Glutamatergic neuron (in vitro differentiated cells): ENCODE data around the gene UCN2. TPM values are rescaled to one million over a fixed set of nuclear protein-coding genes. Genes with fewer than 3 reads are reported as not detected.

Source experiments
- DNase-seq: peaks from one replicate; pipeline ENCODE4 v3.0.0; 2022
- H3K27ac Mint-ChIP-seq: one replicate; pipeline ENCODE4 v1.8.0; 2020; ENCODE audit warnings: mild to moderate bottlenecking, mixed read lengths, inconsistent platforms; ENCODE audit not compliant: unreplicated experiment
- H3K27me3 Mint-ChIP-seq: one replicate; pipeline ENCODE4 v1.8.0; 2020; ENCODE audit warnings: mild to moderate bottlenecking, moderate library complexity, mixed read lengths, inconsistent platforms; ENCODE audit not compliant: unreplicated experiment
- H3K36me3 Mint-ChIP-seq: one replicate; pipeline ENCODE4 v1.8.0; 2020; ENCODE audit warnings: mild to moderate bottlenecking, mixed read lengths, inconsistent platforms; ENCODE audit not compliant: unreplicated experiment
- H3K4me1 Mint-ChIP-seq: one replicate; pipeline ENCODE4 v1.8.0; 2020; ENCODE audit warnings: mild to moderate bottlenecking, low read depth, mixed read lengths, inconsistent platforms; ENCODE audit not compliant: unreplicated experiment
- H3K4me3 Mint-ChIP-seq: one replicate; pipeline ENCODE4 v1.8.0; 2020; ENCODE audit warnings: mild to moderate bottlenecking, mixed read lengths, inconsistent platforms; ENCODE audit not compliant: unreplicated experiment
- H3K9me3 Mint-ChIP-seq: one replicate; pipeline ENCODE4 v1.8.0; 2020; ENCODE audit warnings: mild to moderate bottlenecking, moderate library complexity, mixed read lengths, inconsistent platforms; ENCODE audit not compliant: unreplicated experiment
- total RNA-seq: library from RNA; stranded (reverse); fragmentation: NEBNext Ultra II Directional; extraction: Animal tissue kit (Norgen Biotek cat#: 25700); gene quantifications from one replicate; pipeline ENCODE4 v1.2.1, GENCODE V29; 2021; ENCODE audit not compliant: unreplicated experiment
- TF ChIP-seq, protein P1 (sequence below): fragments of 200-600 bp; sonication (generic); IDR thresholded peaks from one replicate; pipeline ENCODE4 v1.5.0; 2021; ENCODE audit not compliant: partially characterized antibody, unreplicated experiment

Gene UCN2
- total RNA-seq, 1 donor from 2014 or later: 4.3 TPM

DNA sequence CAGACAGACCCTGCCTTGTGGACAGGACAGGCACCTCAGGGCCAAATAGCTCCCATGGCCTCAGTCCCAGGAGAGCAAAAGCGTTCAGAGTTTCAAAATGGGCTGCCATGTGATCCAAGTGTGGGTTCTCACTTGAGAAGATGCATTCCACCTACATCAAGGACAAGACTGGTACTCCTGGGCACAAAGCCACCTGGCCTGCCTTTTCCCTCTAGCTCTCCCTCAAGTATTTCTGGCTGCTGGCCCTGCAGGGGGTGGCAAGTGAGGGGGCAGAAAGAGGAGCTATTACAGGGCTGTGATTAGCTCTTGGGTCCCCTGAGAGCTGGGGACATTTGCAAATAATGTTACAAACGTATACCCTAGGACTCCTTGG, 38.0 kb upstream of the UCN2 start:
- TF ChIP-seq, protein P1, sequence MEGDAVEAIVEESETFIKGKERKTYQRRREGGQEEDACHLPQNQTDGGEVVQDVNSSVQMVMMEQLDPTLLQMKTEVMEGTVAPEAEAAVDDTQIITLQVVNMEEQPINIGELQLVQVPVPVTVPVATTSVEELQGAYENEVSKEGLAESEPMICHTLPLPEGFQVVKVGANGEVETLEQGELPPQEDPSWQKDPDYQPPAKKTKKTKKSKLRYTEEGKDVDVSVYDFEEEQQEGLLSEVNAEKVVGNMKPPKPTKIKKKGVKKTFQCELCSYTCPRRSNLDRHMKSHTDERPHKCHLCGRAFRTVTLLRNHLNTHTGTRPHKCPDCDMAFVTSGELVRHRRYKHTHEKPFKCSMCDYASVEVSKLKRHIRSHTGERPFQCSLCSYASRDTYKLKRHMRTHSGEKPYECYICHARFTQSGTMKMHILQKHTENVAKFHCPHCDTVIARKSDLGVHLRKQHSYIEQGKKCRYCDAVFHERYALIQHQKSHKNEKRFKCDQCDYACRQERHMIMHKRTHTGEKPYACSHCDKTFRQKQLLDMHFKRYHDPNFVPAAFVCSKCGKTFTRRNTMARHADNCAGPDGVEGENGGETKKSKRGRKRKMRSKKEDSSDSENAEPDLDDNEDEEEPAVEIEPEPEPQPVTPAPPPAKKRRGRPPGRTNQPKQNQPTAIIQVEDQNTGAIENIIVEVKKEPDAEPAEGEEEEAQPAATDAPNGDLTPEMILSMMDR: no peak
- H3K36me3 Mint-ChIP-seq: peaks cover 5% of the 10 kb centered on the region
- peaks cover 11% of the 10 kb centered on the region for H3K9me3 Mint-ChIP-seq
- no peak for DNase-seq
- peaks cover 10% of the 10 kb centered on the region for H3K27me3 Mint-ChIP-seq
- H3K4me1 Mint-ChIP-seq: peaks cover 5% of the 10 kb centered on the region
- no peak overlapping the region for H3K4me3 Mint-ChIP-seq
- no peak overlapping the region for H3K27ac Mint-ChIP-seq

DNA sequence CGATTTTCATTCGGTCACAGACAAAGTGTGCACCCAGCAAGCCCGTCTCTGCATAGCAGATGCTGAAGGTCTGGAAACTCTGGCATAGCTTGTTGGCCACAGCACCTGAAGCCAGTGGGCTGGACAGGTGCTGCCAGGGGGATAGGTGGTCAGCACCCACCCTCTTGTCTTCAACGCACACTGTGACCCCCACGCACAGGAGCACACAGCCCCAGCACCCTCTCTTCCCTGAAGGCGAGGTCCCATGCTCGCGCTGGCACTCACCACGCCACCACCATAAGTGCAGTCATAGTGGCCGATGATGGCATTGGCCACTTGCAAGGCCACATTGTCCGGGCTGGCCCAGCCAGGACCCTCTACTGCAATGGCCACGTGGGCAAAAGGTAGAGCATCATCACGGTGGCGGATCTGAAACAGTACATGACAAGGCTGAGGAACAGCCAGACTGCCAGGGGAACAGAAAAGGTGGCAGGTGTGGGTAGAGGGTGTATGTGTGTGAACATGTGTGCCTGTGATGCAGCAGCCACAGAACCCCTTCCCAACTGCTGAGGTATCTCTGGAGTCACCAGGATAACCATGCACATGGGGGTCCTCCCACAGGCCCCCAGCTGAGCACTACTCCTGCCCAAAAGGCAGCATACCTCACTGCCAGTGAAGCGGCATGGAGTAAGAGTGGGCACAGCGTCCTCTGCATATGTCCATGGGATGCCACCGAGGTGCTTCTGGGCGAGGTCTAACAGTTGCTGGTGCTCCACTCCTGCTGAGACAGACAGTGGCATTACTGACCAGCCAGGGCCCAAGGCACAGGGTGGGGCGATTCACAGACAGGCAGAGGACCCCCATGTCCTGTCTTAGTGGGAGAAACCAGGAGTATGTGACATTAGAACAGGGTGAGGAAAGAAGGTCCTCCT, 37.4 kb upstream of the UCN2 start:
- H3K9me3 Mint-ChIP-seq: peaks cover 11% of the 10 kb centered on the region
- H3K4me1 Mint-ChIP-seq: peaks cover 9% of the 10 kb centered on the region
- DNase-seq: no peak
- peaks cover 5% of the 10 kb centered on the region for H3K36me3 Mint-ChIP-seq
- H3K27me3 Mint-ChIP-seq: peaks cover 14% of the 10 kb centered on the region
- TF ChIP-seq, protein P1: no peak
- no peak overlapping the region for H3K27ac Mint-ChIP-seq
- H3K4me3 Mint-ChIP-seq: no peak overlapping the region

DNA sequence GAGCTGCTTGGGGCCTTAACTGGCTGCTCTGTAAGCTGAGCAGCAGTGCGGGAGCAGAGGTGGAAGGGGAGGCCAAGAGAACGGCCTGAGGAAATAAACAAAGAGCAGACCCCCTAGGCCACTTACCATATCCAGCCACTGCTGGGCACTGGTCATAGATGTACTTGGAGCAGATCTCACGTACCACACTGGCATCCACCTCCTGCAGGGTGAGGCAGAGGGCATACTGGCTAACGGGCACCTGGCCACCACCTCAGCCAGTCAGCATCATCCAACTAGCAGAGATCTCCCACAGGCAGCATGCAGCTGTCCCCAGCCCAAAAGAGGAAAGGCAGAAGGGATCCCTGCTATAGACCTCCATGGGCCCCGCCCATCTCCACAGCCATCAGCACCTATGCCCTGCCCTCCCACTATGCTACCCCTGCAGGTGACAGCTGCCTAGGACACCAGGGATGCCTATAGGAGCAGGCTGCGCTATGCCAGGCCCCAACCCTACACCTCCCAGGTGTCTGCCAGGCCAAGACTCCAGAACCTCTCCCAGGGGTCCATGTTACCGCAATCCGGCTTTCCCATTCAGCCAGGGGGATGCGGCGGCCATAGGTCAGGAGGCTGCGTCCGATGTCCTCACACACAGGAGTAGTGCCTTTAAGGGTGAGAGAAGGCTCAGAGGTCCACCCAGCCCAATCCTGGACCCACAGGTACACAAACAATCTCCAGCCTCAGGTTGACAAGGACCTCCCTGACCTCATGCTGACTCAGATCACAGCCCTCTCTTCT, 36.1 kb upstream of the UCN2 start:
- DNase-seq: no peak
- Mint-ChIP-seq H3K9me3 (peaks cover 11% of the 10 kb centered on the region), H3K4me3 (no peak overlapping the region), H3K36me3 (peaks cover 5% of the 10 kb centered on the region), H3K27ac (no peak overlapping the region), H3K27me3 (peaks cover 13% of the 10 kb centered on the region), H3K4me1 (peaks cover 12% of the 10 kb centered on the region)
- TF ChIP-seq, protein P1: no peak

DNA sequence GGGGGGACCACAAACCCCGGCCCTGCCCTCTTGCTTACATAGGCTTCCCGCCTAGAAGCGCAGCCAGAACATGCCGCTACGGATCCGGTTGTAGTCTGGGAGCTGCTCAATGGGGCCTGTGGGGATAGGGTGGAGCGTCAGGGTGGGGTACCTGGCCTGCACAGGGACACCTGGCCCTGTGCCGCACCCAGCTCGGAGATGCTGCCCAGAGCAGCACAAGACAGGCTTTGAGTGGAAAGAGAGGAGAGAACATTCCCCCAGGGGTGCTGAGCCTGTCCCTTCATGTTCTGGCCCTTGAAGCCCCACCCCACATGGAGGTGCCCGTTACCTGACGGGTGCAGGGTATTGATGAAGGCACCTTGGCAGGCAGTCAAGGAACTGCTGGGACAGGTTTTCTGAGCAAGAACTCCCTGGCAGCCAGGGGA, 35.5 kb upstream of the UCN2 start:
- Mint-ChIP-seq H3K27ac (no peak overlapping the region), H3K4me3 (no peak overlapping the region), H3K9me3 (peaks cover 11% of the 10 kb centered on the region), H3K27me3 (peaks cover 11% of the 10 kb centered on the region), H3K4me1 (peaks cover 12% of the 10 kb centered on the region), H3K36me3 (peaks cover 5% of the 10 kb centered on the region)
- DNase-seq: no peak
- TF ChIP-seq, protein P1: no peak
